Retinal pigment epithelial cell (primary cell): ENCODE data around the gene HMGCS2.

ENCODE experiments used
- DNase-seq: peaks from one replicate; pipeline ENCODE4 v3.0.0-alpha.2; 2010; ENCODE audit warnings: low read depth
- H3K4me3 ChIP-seq: 2 replicates; pipeline ENCODE4 v1.5.1; 2011; ENCODE audit warnings: mild to moderate bottlenecking, low read length, control low read depth, moderate library complexity
- CTCF ChIP-seq: conservative IDR thresholded peaks from 2 replicates; pipeline ENCODE4 v1.5.1; 2011; ENCODE audit warnings: low read depth, low read length, control low read depth, inconsistent platforms

Gene HMGCS2

GRCh38 chr1:119768778-119769177 is at the start of gene HMGCS2:
Gene HMGCS2, minus strand, starts transcription at chr1:119768905. Its CDS starts 61 bp downstream, at chr1:119768844.
- no peak for DNase-seq
- TF ChIP-seq CTCF, result no peak
- no peak within 1 kb of the TSS for H3K4me3 ChIP-seq

- DNase-seq, result no peak
- H3K4me3 ChIP-seq, result no peak overlapping the region
- no peak for TF ChIP-seq CTCF
Observed at GRCh38 chr1:119818181-119818580, 49.5 kb upstream of the HMGCS2 start.

- DNase-seq, result no peak
- H3K4me3 ChIP-seq, result no peak overlapping the region
- TF ChIP-seq CTCF, result no peak
Observed at GRCh38 chr1:119816407-119816806, 47.7 kb upstream of the HMGCS2 start.

GRCh38 chr1:119815928-119816327 is 47.2 kb upstream of the HMGCS2 start:
- no peak overlapping the region for H3K4me3 ChIP-seq
- no peak for TF ChIP-seq CTCF
- DNase-seq, result no peak

GRCh38 chr1:119815361-119815760 is 46.7 kb upstream of the HMGCS2 start:
- no peak overlapping the region for H3K4me3 ChIP-seq
- no peak for DNase-seq
- TF ChIP-seq CTCF, result no peak

- TF ChIP-seq CTCF, result no peak
- no peak overlapping the region for H3K4me3 ChIP-seq
- DNase-seq, result no peak
Observed at GRCh38 chr1:119814288-119814687, 45.6 kb upstream of the HMGCS2 start.

GRCh38 chr1:119811985-119812557 is 43.4 kb upstream of the HMGCS2 start:
- no peak for DNase-seq
- no peak for TF ChIP-seq CTCF
- no peak overlapping the region for H3K4me3 ChIP-seq
